Mesenteric fat pad (tissue), 1 donor: ENCODE measurements around the gene NHSL1. TPM values are rescaled to one million over a fixed set of nuclear protein-coding genes. Genes with fewer than 3 reads are reported as not detected.

Experiments
- DNase-seq: peaks from one replicate; pipeline ENCODE4 v3.0.0-alpha.2; 2020; ENCODE audit warnings: low spot score
- total RNA-seq: library from RNA; stranded (reverse); fragmentation: NEBNext Ultra II Directional; extraction: Animal tissue kit (Norgen Biotek cat#: 25700); gene quantifications from one replicate; pipeline ENCODE4 v1.2.1, GENCODE V29; 2021
- donor health status: DM: yes; HTN: yes; CAD: no.

Gene NHSL1
- total RNA-seq, 1 donor from 2014 or later: 11.9 TPM

GRCh38 chr6:138465007-138465645, 34.2 kb downstream of the NHSL1 start:
- no peak for DNase-seq

- DNase-seq: no peak
Observed at GRCh38 chr6:138464085-138464484, 35.2 kb downstream of the NHSL1 start.

DNA sequence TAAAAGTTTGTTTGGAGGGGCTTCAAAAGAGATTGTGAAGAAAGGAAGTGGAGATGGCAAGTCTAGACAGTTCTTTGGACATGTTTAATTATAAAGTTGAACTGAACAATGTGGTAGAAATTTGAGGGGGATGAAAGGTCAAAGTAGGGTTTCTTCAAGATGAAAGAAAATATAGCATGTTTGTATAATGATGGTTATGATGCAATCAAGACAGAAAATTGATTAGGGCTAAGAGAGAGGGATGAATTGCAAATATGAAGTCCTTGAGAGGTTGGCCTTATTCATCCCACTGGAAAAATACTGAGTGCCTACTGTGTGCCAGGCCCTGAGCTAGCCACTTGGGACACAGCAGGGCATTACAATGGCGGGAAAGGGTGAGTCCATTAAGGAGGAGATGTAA, 37.6 kb downstream of the NHSL1 start:
- no peak for DNase-seq

DNA sequence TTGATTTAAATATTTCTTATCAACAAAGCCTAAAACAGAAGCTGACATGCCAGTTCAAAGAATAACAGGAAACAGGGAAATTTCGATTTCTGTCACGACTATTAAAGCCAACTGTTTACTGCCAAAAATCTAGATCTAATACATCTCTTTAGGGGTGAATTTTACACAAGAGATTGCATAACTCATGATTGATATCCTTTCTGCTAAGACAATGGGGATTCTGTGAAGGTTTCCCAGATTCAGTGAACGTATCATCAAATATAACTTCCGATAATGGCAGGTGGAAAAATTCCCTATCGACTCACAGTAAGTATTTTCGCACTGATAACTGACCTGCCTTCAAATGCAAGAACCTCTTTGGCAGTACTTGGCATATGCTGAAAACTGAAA, 42.9 kb downstream of the NHSL1 start:
- DNase-seq: no peak

GRCh38 chr6:138455746-138456400, 43.4 kb downstream of the NHSL1 start:
- no peak for DNase-seq

- DNase-seq: no peak
Observed at GRCh38 chr6:138454981-138455706, 44.1 kb downstream of the NHSL1 start.

DNA sequence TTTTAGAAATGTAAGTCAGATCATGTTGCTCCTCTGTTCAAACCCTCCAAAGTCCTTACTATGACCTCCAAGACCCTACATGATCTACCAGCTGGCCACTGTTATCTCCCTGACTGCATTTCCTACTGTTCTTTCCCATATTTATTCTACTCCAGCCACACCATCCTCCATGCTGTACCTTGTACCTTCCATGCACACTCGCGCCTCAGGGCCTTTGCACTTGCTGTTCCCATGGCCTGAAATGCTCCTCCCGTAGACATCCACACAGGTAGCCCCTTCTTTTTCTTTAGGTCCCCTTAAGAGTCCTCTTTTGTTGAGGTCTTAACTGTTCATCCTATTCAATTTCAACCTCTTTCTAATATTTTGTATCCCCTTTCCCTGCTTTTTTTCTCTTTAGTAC, 48.3 kb downstream of the NHSL1 start:
- no peak for DNase-seq

GRCh38 chr6:138450445-138450844, 48.8 kb downstream of the NHSL1 start:
- no peak for DNase-seq

GRCh38 chr6:138446821-138447220, 52.5 kb downstream of the NHSL1 start:
- no peak for DNase-seq

DNA sequence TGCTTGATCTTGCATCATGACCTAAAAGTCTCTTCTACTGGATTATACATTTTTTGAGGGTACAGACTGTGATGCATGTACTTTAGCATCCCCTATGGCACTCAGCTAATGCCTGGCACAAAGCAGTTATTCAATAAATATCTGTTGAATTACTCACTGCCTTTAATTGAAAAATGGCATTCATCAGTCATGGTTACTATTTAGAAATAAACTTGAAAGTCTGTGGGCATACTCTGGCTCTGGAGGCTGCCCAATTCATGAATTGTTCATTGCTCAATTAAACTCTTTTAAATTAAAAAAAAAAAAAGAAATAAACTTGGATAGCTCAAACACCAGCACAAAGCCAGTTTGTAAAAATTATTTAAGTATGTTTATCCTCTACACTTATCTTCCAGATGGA, 55.3 kb downstream of the NHSL1 start:
- DNase-seq: no peak

DNA sequence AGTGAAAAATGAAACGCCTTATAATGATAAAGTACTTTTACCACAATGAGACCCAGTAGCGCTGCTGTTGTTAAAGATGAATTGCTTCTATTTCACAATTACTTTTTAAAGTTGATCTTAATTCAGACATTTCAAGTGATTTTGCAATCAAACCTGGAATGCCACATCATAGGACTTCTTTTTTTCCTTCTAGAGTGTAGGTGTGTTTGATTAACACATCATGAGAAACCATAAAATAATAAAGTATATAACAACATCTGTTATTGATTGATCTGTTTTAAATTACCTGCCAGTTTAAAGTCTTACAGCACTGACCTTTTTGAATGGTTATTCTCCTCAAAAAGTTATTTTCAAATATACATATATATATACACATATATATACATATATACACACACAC, 56.6 kb downstream of the NHSL1 start:
- DNase-seq: no peak

- DNase-seq: no peak
Observed at GRCh38 chr6:138441965-138442364, 57.3 kb downstream of the NHSL1 start.

DNA sequence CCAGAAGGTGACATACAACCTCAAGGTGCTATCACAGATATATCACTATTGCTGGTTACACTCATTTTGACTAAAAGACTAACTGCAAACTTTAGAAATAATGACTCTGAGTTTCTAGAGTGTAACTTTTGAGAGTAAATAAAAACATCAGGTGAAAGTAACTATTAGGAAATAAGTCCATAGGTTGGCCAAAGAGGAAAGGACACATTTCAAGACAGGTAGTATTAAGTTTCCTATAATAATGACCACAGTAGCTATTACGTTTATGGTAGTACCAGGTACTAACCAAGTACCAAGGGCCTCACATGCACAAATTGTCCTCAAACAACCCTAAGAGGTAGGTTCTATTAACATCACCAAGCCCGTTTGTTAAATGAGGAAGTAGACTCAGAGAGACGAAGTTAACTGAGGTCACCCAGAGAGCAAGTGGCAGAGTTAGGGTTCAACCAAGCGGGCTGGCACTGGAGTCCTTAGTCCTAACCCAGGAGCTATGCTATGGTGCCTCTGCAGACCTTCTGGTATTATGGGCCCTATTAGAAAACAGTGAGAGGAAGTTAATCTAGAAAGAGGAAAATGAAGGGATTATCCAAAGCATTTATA, 58.4 kb downstream of the NHSL1 start:
- DNase-seq: no peak

DNA sequence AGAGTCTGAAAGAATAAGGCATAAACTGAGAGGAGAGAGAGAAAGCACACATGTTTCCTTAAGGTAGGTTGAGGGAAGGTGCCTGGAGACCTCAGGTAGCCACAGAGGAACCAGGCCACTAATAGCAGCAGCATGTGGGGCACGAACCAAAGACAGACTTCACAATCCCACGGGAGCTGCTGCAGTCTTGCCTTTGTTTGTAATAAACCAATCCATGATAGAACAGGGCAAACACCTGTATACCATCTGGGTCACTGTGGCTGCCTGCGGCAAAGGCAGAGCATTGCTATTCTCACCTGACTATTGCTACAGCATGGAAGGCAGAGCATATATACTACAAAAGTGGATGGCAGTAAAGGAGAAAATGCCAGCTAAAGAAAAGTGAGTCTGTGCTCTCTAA, 59.0 kb downstream of the NHSL1 start:
- no peak for DNase-seq

DNA sequence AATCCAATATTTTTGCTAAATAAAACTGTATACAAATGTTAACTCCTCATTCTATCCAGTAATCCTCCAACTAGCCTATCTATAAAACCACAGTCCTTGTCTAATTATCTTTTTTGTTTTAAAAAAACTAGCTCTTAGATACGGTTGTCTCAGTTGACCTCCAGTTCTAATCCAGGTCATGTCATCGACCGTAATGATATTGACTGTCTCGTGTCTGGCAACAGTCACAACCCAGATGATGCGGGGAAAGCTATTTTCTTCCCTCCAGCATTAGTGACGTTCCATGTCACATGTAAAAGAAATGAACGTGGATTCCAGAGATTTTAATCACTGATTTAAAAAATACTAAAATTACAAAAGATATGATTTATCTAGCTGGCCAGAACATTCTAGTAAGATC, 59.7 kb downstream of the NHSL1 start:
- DNase-seq: no peak

DNA sequence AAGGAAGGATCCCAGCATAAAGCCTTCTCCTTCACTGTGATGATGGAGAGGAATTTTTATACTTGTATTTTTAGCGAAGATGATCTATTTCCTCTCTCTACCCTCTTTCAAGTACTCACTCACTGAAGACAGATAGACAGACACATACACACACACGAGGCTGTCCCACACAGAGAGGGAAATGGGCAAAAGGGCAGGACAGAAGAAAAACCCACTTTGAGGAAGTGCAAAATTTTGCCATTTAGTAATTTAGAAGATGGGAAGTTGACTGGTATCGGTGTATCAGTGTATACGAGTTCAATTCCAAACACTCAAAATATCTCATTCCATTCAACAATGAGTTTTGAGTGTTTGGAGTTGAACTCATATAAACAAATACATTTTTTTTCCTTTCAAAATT, 64.4 kb downstream of the NHSL1 start:
- DNase-seq: no peak

GRCh38 chr6:138434096-138434495, 65.2 kb downstream of the NHSL1 start:
- DNase-seq: no peak

DNA sequence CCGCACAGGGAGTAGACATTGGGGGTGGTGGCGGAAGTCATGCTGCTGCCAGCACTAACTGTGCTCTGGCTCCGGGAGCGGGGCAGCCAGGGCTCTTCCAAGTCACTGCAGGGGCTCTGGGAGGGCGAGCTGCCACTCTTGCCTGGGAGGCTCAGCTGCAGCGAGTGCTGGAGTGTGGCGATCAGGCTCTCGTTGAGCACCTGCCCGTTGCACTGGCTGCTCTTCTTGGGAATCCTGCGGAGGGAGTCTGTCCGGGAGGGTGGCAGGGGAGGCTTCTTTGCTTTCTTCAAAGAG, 67.3 kb downstream of the NHSL1 start:
- DNase-seq: no peak

DNA sequence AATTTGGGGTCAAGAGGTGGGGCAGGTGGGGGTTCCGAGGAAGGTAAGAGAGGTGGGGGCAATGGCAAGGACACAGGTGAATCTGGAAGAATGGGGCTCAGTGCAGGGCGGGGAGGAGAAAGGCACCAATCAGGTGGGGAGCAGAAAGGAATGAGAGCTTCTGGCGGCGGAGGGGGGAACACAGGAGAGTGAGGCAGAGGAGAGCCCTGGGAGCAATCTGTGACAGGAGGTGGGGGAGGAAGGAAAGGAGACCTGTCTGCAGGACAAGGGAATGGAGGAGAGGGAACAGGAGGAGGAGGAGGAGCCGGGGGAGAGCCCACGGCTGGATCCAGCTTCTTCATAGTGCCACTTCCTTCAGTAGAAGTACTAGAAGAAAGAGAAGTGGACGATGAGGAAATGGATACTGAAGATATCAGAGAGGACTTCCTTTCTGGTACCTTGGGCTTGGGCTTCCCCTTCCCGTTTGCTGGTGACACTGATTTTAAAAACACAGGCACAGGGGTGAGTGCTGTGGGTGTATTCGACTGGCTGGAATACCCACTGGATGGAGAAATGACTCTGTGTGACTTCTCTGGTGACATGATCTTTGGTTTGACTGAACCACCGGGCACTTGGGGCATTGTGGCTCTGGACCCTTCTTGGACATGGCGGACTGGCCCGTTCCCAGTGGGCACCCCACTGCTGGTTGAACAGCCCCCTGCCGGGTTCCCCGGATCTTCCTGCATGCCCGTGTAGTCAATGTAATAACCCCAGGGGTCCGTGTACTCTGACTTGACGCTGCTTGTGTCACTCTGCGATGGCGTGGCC, 67.8 kb downstream of the NHSL1 start:
- DNase-seq: no peak

GRCh38 chr6:138430361-138431145, 68.7 kb downstream of the NHSL1 start:
- DNase-seq: no peak

- DNase-seq: no peak
Observed at GRCh38 chr6:138429761-138430160, 69.5 kb downstream of the NHSL1 start.
